CD4-positive, alpha-beta T cell treated with Interleukin-21 for 1 hour (primary cell): Measurements from ENCODE around the gene UBN2.

ENCODE experiments used
- DNase-seq: peaks from one replicate; pipeline ENCODE4 v3.0.0-alpha.2; 2020

Gene UBN2

DNA sequence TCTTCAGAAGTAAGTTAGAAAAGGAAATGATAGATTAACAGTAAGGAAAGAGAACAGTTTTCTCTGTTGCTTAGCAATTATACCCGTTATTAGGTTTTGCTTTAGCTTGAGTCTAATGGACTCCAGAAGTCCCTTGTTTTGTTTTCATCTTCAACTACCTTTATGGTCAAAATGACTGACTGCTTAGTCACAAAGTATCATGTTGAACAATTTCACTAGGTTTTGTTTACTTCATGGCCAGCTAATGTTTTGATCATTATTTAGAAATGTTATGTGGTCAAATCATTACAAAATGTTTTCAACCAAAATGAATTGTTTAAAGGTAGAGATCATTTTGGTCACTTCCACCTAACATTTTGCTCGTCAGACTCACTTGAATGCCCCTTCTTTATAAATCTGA, 1.9 kb downstream of the UBN2 start:
- no peak for DNase-seq

GRCh38 chr7:139241258-139241657, 10.2 kb downstream of the UBN2 start:
- no peak for DNase-seq

- no peak for DNase-seq
Observed at GRCh38 chr7:139242741-139243281, 11.8 kb downstream of the UBN2 start.

- DNase-seq: no peak
Observed at GRCh38 chr7:139245401-139245800, 14.4 kb downstream of the UBN2 start.

DNA sequence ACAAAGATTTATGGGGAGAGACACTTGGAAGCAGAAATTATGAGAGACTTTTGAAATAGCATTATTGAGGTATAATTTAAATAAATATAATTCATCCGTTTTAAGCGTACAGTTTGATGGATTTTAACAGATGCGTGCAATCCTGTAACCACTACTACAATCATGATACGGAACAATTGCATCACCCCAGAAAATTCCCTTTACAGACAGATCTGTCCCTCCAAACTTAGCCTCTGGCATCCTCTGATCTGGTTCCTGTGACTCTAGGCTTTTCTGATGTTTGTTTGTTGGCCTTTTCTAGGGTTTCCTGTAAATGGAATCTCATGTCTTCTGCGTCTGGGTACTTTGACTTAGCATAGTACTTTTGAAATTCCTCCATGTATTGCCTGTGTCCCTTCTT, 15.5 kb downstream of the UBN2 start:
- DNase-seq: no peak

GRCh38 chr7:139246905-139247304, 15.9 kb downstream of the UBN2 start:
- DNase-seq: no peak

DNA sequence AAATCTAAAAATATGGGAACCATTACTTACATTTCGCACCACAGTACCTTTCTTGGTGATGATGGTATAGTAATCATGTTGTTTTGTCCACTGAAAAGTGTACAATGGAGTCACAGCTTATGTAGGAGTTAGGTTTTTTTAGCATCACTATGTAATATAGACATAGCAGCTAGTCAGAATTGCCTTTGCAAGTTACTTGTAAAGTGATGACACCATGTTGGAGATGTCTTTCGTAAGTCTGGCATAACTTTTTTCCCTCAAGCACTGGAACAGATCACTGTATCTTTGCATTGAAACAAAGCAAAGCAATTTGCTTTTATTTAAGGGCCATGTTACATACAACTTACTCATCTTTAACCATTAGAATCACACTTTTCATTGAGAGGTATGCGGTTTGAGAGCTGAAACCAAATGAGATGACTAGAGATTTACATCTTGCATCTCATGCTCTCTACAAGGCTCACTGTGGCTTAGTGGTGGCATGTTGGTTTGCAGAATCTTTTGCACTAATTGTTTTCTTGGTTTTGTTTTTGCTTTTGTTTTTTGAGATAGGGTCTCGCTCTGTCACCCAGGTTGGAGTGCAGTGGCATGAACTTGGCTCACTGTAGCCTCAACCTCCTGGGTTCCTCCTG, 18.3 kb downstream of the UBN2 start:
- DNase-seq: no peak

DNA sequence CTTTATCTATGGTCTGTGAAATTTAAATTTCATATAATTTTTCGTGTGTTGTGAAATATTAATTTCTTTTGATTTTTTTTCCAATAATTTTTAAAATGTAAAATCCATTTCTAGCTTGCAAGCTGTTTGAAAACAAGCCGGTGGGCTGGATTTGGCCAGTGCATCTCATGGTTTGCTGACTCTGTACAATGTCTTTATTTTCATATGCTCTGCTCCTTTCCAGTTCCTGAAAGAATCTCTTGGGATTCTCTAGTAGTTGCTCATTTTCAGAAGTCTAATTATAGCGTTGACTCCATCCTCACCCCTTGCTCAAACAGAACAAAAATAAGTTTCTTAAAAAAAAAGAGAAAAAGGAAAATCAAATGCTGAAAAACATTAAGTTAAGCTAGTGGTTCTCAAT, 21.4 kb downstream of the UBN2 start:
- no peak for DNase-seq

DNA sequence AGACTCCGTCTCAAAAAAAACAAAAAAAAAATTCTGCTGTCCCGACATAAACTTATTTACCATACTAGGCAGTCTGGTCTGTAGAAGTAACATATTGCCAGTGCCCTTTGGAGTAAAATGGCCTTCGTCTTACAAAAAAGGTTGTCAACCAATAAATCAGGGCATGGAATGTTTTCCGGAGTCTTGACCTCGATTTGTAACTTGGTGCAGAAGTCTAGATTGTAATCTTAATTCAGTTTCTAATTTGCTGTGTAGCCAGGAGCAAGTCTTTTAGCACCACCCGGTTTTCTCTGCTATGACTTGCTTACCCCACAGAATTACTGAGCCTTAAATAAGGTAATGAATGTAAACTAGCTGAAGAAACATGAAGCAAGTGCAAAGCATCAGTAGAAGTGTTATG, 23.2 kb downstream of the UBN2 start:
- DNase-seq: no peak

- no peak for DNase-seq
Observed at GRCh38 chr7:139254728-139255127, 23.7 kb downstream of the UBN2 start.

DNA sequence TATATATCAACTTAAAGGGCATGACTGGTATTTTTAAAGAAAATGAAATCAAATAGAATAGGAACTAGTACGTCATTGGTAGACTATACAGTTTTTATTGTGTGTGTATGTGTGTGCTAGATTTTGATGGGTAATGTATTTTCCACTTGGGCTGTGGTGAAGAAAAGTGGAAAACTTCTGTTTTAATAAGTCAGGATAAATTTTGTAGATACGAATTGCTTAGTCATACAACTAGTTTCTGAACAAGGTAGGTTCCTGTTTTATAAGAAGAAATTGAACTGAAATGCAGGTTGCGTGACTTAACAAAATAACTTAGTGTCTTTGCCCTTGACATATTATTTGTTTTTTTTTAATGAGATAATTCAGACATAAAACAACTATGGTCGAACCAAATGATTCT, 24.3 kb downstream of the UBN2 start:
- DNase-seq: no peak

DNA sequence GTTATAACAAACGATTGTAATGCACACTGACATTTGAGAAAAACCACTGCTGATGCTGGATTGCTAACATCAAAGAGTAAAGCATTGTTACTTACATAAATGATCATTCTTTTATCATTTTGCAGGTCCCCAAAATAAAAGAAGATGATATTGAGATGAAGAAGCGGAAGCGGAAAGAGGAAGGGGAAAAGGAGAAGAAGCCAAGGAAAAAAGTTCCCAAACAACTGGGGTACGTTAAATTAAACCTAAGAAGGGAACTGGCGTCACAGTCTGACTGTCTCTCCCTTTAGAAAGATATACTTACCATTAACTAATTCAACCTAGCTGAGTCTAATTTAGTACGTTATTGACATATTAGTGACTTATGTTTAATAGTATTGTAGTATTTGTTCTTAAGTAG, 28.1 kb downstream of the UBN2 start:
- no peak for DNase-seq

DNA sequence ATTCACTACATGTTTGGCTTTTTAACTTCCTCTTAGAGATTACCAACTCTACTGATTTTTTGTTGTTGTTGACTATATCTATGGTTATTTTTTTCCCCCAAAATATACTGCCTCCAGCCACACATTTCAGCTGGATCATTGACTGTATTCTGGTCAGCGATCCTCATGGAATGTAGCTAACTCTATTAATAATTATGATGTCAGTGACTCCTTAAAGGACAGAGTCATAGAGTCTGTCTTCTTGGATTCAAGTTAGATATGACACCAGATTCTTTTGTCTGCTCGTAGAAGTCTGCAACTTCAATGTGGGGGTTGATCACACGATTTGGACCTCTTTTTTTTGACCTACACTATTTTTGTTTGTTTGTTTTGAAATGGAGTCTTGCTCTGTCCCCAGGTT, 33.2 kb downstream of the UBN2 start:
- DNase-seq: no peak

GRCh38 chr7:139265673-139266072, 34.6 kb downstream of the UBN2 start:
- DNase-seq: no peak

GRCh38 chr7:139271718-139272628, 40.9 kb downstream of the UBN2 start:
- DNase-seq: no peak

- no peak for DNase-seq
Observed at GRCh38 chr7:139284252-139284896, 53.3 kb downstream of the UBN2 start.

GRCh38 chr7:139286144-139286543, 55.1 kb downstream of the UBN2 start:
- DNase-seq: no peak

- no peak for DNase-seq
Observed at GRCh38 chr7:139292821-139293220, 61.8 kb downstream of the UBN2 start.

GRCh38 chr7:139293534-139293933, 62.5 kb downstream of the UBN2 start:
- no peak for DNase-seq

DNA sequence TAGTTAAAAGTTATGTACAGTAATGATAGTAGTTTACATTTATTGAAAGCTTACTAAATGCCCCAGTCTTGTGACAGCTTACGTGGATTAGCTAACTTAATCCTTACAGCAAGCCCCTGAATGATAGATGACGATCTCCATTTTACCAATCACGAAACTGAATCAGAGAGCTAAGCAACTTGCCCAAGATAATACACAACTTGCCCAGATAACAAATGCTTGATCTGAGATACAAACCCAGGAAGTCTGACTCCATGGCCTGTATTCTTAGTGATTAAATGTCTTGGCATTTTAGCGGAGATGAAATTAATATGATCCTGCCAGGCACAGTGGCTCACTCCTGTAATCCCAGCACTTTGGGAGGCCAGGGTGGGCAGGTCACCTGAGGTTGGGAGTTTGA, 63.2 kb downstream of the UBN2 start:
- no peak for DNase-seq

DNA sequence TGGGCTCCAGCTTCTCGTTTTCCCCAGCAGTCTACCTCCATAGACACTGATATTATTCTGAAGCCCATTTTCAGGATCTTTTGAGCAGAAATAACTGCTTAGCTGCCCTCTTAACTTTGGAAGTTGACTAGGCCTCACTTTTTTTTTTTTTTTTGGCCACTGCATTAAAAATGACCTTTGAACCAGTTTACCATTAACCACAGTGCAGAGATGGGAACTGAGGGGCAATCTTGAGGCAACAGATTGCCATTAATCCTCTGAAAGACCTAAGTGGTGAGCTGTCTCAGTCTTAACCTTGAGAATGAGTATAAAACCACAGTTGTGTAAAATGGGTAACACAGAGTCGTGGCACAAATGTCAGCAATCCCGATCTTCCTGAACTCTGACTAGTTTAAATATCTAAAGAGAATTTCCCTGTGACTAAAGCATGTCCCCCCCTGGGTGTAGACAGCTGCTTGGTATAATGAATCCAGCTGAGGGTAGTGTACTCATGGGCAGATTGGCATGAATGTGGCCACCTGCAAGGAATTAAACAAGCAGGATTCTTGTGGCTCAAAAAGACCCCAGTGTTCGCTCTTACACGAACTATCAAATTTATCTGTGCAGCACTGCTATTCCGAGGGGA, 64.0 kb downstream of the UBN2 start:
- DNase-seq: no peak

DNA sequence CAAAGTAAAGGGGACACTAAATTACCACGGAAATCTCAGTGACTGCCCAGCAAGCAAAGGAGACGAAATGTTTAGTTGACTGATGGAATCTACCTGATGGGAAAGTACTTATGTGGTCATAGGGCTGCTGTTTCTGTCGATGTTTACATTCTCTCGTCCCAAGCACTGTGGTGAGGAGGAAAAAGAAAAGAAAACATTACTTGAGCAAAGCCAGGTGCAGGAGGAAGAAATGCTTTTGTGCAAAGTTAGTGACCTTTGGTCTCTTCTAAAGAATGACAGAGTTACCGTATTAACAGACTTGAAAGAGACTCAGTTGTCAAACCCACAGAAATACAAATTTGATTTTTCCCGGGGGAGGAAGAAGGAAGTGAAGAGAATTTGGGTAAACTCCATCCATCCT, 66.8 kb downstream of the UBN2 start:
- no peak for DNase-seq

- DNase-seq: no peak
Observed at GRCh38 chr7:139299296-139299695, 68.3 kb downstream of the UBN2 start.
